CD8-positive, alpha-beta memory T cell (primary cell): Measurements from ENCODE around the gene ACTR3. TPM values are rescaled to one million over a fixed set of nuclear protein-coding genes. Genes with fewer than 3 reads are reported as not detected.
A peak's percentile ranks its signal among the peaks of the same experiment; 100 is the strongest.

Experiments
- CTCF ChIA-PET: fragments of 350-600 bp; sonication (Branson Sonifier 250); formaldehyde crosslinking; loops from one replicate; lab custom pipeline; 2021; ENCODE audit warnings: antibody characterized with exemption; lab: Charles Lee
- POLR2A ChIA-PET: fragments of 350-600 bp; sonication (Branson Sonifier 250); formaldehyde crosslinking; loops from one replicate; lab custom pipeline; 2021; ENCODE audit warnings: antibody characterized with exemption; lab: Charles Lee
- DNase-seq, 5 donors: peaks; one replicate each; pipeline versions ENCODE4 v3.0.0 to v3.0.0-alpha.2; 2020 to 2022; ENCODE audit warnings: mixed read lengths in 1 of 5
- H3K27ac ChIP-seq: one replicate; pipeline ENCODE4 v1.7.0; 2013; ENCODE audit warnings: low read depth, mild to moderate bottlenecking, low read length, moderate library complexity
- H3K27me3 ChIP-seq: 2 replicates; pipeline ENCODE4 v1.7.0; 2013; ENCODE audit warnings: low read length, mild to moderate bottlenecking; ENCODE audit not compliant: insufficient read depth, poor library complexity, severe bottlenecking
- H3K36me3 ChIP-seq: 2 replicates; pipeline ENCODE4 v1.7.0; 2013; ENCODE audit warnings: mild to moderate bottlenecking, low read length, moderate library complexity; ENCODE audit not compliant: insufficient read depth
- H3K4me1 ChIP-seq: 2 replicates; pipeline ENCODE4 v1.7.0; 2013; ENCODE audit warnings: mild to moderate bottlenecking, low read length, moderate library complexity; ENCODE audit not compliant: insufficient read depth
- H3K4me3 ChIP-seq: 2 replicates; pipeline ENCODE4 v1.7.0; 2013; ENCODE audit warnings: mild to moderate bottlenecking, low read length
- H3K9me3 ChIP-seq: 2 replicates; pipeline ENCODE4 v1.7.0; 2013; ENCODE audit warnings: mild to moderate bottlenecking, low read length
- H3K27ac Mint-ChIP-seq, 8 donors: one replicate each; pipeline ENCODE4 v1.8.0; 2020 to 2021; ENCODE audit warnings: mixed read lengths in 8 of 8, mild to moderate bottlenecking in 6 of 8, inconsistent platforms in 3 of 8, moderate library complexity in 3 of 8
- H3K27me3 Mint-ChIP-seq, 2 donors: one replicate each; pipeline ENCODE4 v1.8.0; 2020 to 2021; ENCODE audit warnings: mixed read lengths in 2 of 2, mild to moderate bottlenecking in 1 of 2, moderate library complexity in 1 of 2
- H3K36me3 Mint-ChIP-seq, 3 donors: one replicate each; pipeline ENCODE4 v1.8.0; 2020 to 2021; ENCODE audit warnings: mixed read lengths in 3 of 3, inconsistent platforms in 1 of 3, mild to moderate bottlenecking in 1 of 3
- H3K4me1 Mint-ChIP-seq, 3 donors: one replicate each; pipeline ENCODE4 v1.8.0; 2020 to 2021; ENCODE audit warnings: mixed read lengths in 3 of 3, inconsistent platforms in 1 of 3, mild to moderate bottlenecking in 1 of 3
- H3K4me3 Mint-ChIP-seq, 7 donors: one replicate each; pipeline ENCODE4 v1.8.0; 2020 to 2021; ENCODE audit warnings: mixed read lengths in 7 of 7, mild to moderate bottlenecking in 6 of 7, moderate library complexity in 4 of 7, inconsistent platforms in 2 of 7
- H3K9me3 Mint-ChIP-seq, 5 donors: one replicate each; pipeline ENCODE4 v1.8.0; 2020 to 2022; ENCODE audit warnings: mixed read lengths in 5 of 5, mild to moderate bottlenecking in 3 of 5, moderate library complexity in 2 of 5, inconsistent platforms in 1 of 5
- polyA plus RNA-seq: library from polyadenylated mRNA; unstranded; fragments of 300-500 nt; fragmentation: Illumina TruSeq; gene quantifications from one replicate; pipeline ENCODE4 v1.2.3, GENCODE V29; 2021
- total RNA-seq, 2 experiments: library from RNA; stranded (reverse); gene quantifications; one replicate each; pipeline ENCODE4 v1.2.3, GENCODE V29; 2021

The ACTR3 gene
- total and polyA plus RNA-seq, 3 experiments from 2014 or later, result 478 to 532 (median 512) TPM

GRCh38 chr2:113896791-113897190 lies 6.9 kb downstream of the ACTR3 start:
- H3K4me3 ChIP-seq, result no peak overlapping the region
- H3K27ac Mint-ChIP-seq, result peak overlapping the region in 4 of 8 donors; percentile 16 to 91 (median 64)

GRCh38 chr2:113898081-113898480 lies 8.2 kb downstream of the ACTR3 start:
- Histone ChIP-seq H3K36me3 (no peaks in the 10 kb centered on the region), H3K4me1 (peaks cover 98% of the 10 kb centered on the region), H3K27me3 (no peaks in the 10 kb centered on the region), H3K9me3 (no peaks in the 10 kb centered on the region), H3K27ac (no peak overlapping the region), H3K4me3 (peak overlapping the region; percentile 4)
- Mint-ChIP-seq H3K36me3 (peaks cover 0 to 29% (median 21%) of the 10 kb centered on the region in 3 donors), H3K4me1 (peaks cover 95 to 100% (median 100%) of the 10 kb centered on the region in 3 donors), H3K9me3 (no peaks in the 10 kb centered on the region), H3K27me3 (no peaks in the 10 kb centered on the region), H3K27ac (peak overlapping the region in 7 of 8 donors; percentile 12 to 89 (median 58)), H3K4me3 (peak overlapping the region; percentile 40 to 98 (median 86))
- ChIA-PET POLR2A (no interaction called here), CTCF (interaction anchor here (1.4 to 1.8 kb wide), 2 partner anchors 15 to 21 kb away, joined by 4 read pairs; no protein-coding TSS in a partner anchor)
- DNase-seq, result no peak

More at GRCh38 chr2:113896791-113897190, 6.9 kb downstream of the ACTR3 start:
- ChIA-PET POLR2A (no interaction called here), CTCF (interaction anchor here (1.1 to 1.4 kb wide), 2 partner anchors 17 to 141 kb away, joined by 4 read pairs; partner anchors contain the start of gene SLC35F5)
- H3K27me3 ChIP-seq, result no peaks in the 10 kb centered on the region
- Mint-ChIP-seq H3K4me3 (peak overlapping the region; percentile 31 to 99 (median 91)), H3K27me3 (no peaks in the 10 kb centered on the region), H3K36me3 (peaks cover 0 to 33% (median 21%) of the 10 kb centered on the region in 3 donors), H3K9me3 (no peaks in the 10 kb centered on the region), H3K4me1 (peaks cover 95 to 100% (median 100%) of the 10 kb centered on the region in 3 donors)
- DNase-seq, result no peak
- no peak overlapping the region for H3K27ac ChIP-seq
- H3K36me3 ChIP-seq, result no peaks in the 10 kb centered on the region
- H3K4me1 ChIP-seq, result peaks cover 98% of the 10 kb centered on the region
- H3K9me3 ChIP-seq, result no peaks in the 10 kb centered on the region

DNA sequence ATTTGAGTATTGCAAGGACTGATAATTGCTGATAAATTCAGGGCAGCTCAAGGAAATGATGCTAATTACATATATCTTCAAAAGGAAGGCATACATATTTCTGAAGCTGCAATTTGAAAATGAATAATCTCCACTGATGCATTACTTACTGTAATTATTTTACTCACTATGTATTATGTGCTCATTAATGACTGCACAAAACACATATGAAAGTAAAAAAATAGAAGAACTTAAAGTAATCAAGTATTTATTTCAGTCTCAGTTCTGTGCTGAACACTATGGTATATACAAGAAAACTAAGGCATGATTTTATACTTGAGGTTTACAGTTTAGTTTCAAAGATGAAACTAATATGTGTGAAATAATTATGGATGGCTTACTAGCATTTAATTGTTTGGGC lies 9.3 kb downstream of the ACTR3 start:
- H3K36me3 Mint-ChIP-seq, result peaks cover 0 to 26% (median 17%) of the 10 kb centered on the region in 3 donors
- no peaks in the 10 kb centered on the region for H3K27me3 Mint-ChIP-seq
- Histone ChIP-seq H3K4me1 (peaks cover 96% of the 10 kb centered on the region), H3K4me3 (peak overlapping the region; percentile 7), H3K27ac (no peak overlapping the region), H3K36me3 (no peaks in the 10 kb centered on the region), H3K9me3 (no peaks in the 10 kb centered on the region), H3K27me3 (no peaks in the 10 kb centered on the region)
- no peaks in the 10 kb centered on the region for H3K9me3 Mint-ChIP-seq
- CTCF ChIA-PET, result interaction anchor here (0.8 to 1.8 kb wide), 2 partner anchors 22 to 46 kb away, joined by 3 to 4 read pairs; no protein-coding TSS in a partner anchor
- no peak for DNase-seq
- POLR2A ChIA-PET, result interaction anchor here (1.2 kb wide), 1 partner anchor 142 kb away, joined by 3 read pairs; the partner anchor contains the start of gene SLC35F5
- peaks cover 93 to 100% (median 100%) of the 10 kb centered on the region in 3 donors for H3K4me1 Mint-ChIP-seq
- H3K27ac Mint-ChIP-seq, result peak overlapping the region in 6 of 8 donors; percentile 7 to 64 (median 23)
- H3K4me3 Mint-ChIP-seq, result peak overlapping the region; percentile 10 to 59 (median 32)

DNA sequence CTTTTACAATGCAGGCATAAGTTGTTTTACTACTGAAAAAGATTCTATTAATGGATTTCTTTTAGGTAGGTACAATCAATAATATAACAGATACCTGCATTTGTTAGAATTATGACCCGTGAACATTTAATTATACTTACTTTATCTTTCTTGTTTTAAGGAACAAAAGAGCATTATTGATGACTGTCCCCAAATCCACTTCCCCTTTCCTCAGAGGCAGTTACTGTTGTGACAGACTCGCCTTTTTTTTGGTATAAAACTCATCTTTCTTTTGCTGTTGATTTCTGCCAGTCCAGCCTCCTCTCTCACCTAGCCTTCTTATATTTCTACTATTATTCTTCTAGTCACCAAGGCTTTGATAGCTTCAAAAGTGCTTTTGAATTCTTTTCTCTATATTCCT lies 12.1 kb downstream of the ACTR3 start:
- H3K27ac ChIP-seq, result no peak overlapping the region
- H3K36me3 Mint-ChIP-seq, result peaks cover 7 to 36% (median 15%) of the 10 kb centered on the region in 3 donors

GRCh38 chr2:113905886-113906285 lies 16.0 kb downstream of the ACTR3 start:
- Histone ChIP-seq H3K9me3 (no peaks in the 10 kb centered on the region), H3K4me3 (no peak overlapping the region), H3K36me3 (no peaks in the 10 kb centered on the region), H3K27ac (no peak overlapping the region), H3K4me1 (peaks cover 81% of the 10 kb centered on the region), H3K27me3 (no peaks in the 10 kb centered on the region)
- POLR2A ChIA-PET, result no interaction called here
- Mint-ChIP-seq H3K36me3 (peaks cover 7 to 29% (median 9%) of the 10 kb centered on the region in 3 donors), H3K27ac (peak overlapping the region in 5 of 8 donors; percentile 15 to 72 (median 34)), H3K9me3 (no peaks in the 10 kb centered on the region), H3K4me1 (peaks cover 88 to 99% (median 98%) of the 10 kb centered on the region in 3 donors), H3K27me3 (no peaks in the 10 kb centered on the region), H3K4me3 (peak overlapping the region in 5 of 7 donors; percentile 8 to 61 (median 13))
- CTCF ChIA-PET, result no interaction called here
- no peak for DNase-seq

More for the DNA sequence above, 12.1 kb downstream of the ACTR3 start:
- H3K4me3 ChIP-seq, result no peak overlapping the region
- H3K27ac Mint-ChIP-seq, result peak overlapping the region; percentile 6 to 80 (median 54)
- DNase-seq, result no peak
- peaks cover 92 to 100% (median 100%) of the 10 kb centered on the region in 3 donors for H3K4me1 Mint-ChIP-seq
- H3K9me3 ChIP-seq, result no peaks in the 10 kb centered on the region
- H3K27me3 Mint-ChIP-seq, result no peaks in the 10 kb centered on the region
- peak overlapping the region in 5 of 7 donors; percentile 10 to 75 (median 52) for H3K4me3 Mint-ChIP-seq
- no peaks in the 10 kb centered on the region for H3K36me3 ChIP-seq
- CTCF ChIA-PET, result interaction anchor here (1.6 kb wide), 1 partner anchor 9 kb away, joined by 9 read pairs; no protein-coding TSS in a partner anchor
- H3K27me3 ChIP-seq, result no peaks in the 10 kb centered on the region
- H3K9me3 Mint-ChIP-seq, result no peaks in the 10 kb centered on the region
- H3K4me1 ChIP-seq, result peaks cover 92% of the 10 kb centered on the region
- POLR2A ChIA-PET, result interaction anchor here (0.6 to 0.9 kb wide), 2 partner anchors 8 to 10 kb away, joined by 3 to 6 read pairs; no protein-coding TSS in a partner anchor

DNA sequence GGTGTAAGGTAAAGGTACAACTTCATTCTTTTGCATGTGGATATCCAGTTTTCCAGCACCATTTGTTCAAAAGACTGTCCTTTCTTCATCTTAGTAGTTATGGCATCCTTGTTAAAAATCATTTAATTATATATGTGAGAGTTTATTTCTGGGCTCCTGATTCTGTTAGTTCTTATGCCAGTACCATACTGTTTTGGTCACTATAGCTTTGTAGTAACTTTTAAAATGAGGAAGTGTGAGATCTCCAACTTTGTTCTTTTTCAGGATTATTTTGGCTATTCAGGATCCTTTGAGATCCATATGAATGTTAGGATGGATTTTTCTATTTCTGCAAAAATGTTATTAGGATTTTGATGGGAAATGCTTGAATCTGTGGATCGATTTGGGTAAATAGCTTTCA lies 16.8 kb downstream of the ACTR3 start:
- no peaks in the 10 kb centered on the region for H3K9me3 Mint-ChIP-seq
- CTCF ChIA-PET, result no interaction called here
- POLR2A ChIA-PET, result interaction anchor here (1.4 kb wide), 1 partner anchor 17 kb away, joined by 4 read pairs; the partner anchor contains the start of gene ACTR3
- H3K36me3 Mint-ChIP-seq, result peaks cover 7 to 27% (median 9%) of the 10 kb centered on the region in 3 donors
- H3K4me3 ChIP-seq, result no peak overlapping the region
- H3K27ac Mint-ChIP-seq, result peak overlapping the region in 6 of 8 donors; percentile 30 to 69 (median 34)
- H3K4me1 ChIP-seq, result peaks cover 81% of the 10 kb centered on the region
- H3K4me3 Mint-ChIP-seq, result peak overlapping the region in 5 of 7 donors; percentile 2 to 49 (median 35)
- peaks cover 85 to 98% (median 94%) of the 10 kb centered on the region in 3 donors for H3K4me1 Mint-ChIP-seq
- no peaks in the 10 kb centered on the region for H3K9me3 ChIP-seq
- no peaks in the 10 kb centered on the region for H3K27me3 ChIP-seq
- H3K27me3 Mint-ChIP-seq, result no peaks in the 10 kb centered on the region
- no peaks in the 10 kb centered on the region for H3K36me3 ChIP-seq
- no peak overlapping the region for H3K27ac ChIP-seq
- DNase-seq, result no peak

DNA sequence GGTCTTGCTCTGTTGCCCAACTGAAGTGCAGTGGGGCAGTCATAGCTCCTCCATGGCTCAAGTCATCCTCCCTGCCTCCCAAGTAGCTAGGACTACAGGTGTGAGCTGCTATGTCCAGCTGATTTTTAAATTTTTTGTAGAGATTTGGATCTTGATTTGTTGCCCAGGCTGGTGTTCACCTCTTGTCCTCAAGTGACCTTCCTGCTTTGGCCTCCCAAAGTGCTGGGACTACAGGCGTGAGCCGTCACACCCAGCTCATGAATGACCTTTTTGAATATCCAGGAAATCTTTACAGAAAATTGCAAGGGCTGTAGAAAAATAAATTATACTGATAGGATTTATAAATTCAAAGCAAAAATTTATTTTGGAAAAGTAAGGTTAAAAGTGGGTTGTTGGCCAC lies 17.4 kb downstream of the ACTR3 start:
- H3K4me1 Mint-ChIP-seq, result peaks cover 82 to 98% (median 93%) of the 10 kb centered on the region in 3 donors

More for the DNA sequence above, 17.4 kb downstream of the ACTR3 start:
- Mint-ChIP-seq H3K27me3 (no peaks in the 10 kb centered on the region), H3K27ac (peak overlapping the region in 5 of 8 donors; percentile 12 to 69 (median 63)), H3K36me3 (peaks cover 7 to 27% (median 9%) of the 10 kb centered on the region in 3 donors), H3K4me3 (peak overlapping the region in 4 of 7 donors; percentile 20 to 70 (median 38)), H3K9me3 (no peaks in the 10 kb centered on the region)
- H3K4me3 ChIP-seq, result no peak overlapping the region
- DNase-seq, result no peak
- ChIA-PET CTCF (no interaction called here), POLR2A (interaction anchor here (1.4 kb wide), 1 partner anchor 17 kb away, joined by 4 read pairs; the partner anchor contains the start of gene ACTR3)
- no peaks in the 10 kb centered on the region for H3K9me3 ChIP-seq
- H3K27ac ChIP-seq, result no peak overlapping the region
- peaks cover 75% of the 10 kb centered on the region for H3K4me1 ChIP-seq
- no peaks in the 10 kb centered on the region for H3K27me3 ChIP-seq
- H3K36me3 ChIP-seq, result no peaks in the 10 kb centered on the region
